HG03342 (cell line): Measurements from ENCODE around the gene TMCC1.
A peak's percentile ranks its signal among the peaks of the same experiment; 100 is the strongest.
"Not testable (repeated sequence)": the region's sequence is repeated elsewhere in the genome, so short reads cannot be mapped to it uniquely, and the experiment has no call there.

Source experiments
- ATAC-seq: cut with Tn5 transposase; IDR thresholded peaks from one replicate; pipeline ENCODE4 v1.9.1; 2021; ENCODE audit warnings: mild to moderate bottlenecking, moderate library complexity; ENCODE audit not compliant: unreplicated experiment

Gene TMCC1

GRCh38 chr3:129893581-129894070 lies at the start of gene TMCC1:
Gene TMCC1 (minus strand): TSS chr3:129893711.
- peak; percentile 79 for ATAC-seq

- no peak for ATAC-seq
Observed at GRCh38 chr3:129943020-129943419, 49.5 kb upstream of the TMCC1 start.

- ATAC-seq, result no peak
Observed at GRCh38 chr3:129942296-129942695, 48.8 kb upstream of the TMCC1 start.

GRCh38 chr3:129940086-129940485 lies 46.6 kb upstream of the TMCC1 start:
- ATAC-seq, result no peak

- no peak for ATAC-seq
Observed at GRCh38 chr3:129938140-129938930, 44.8 kb upstream of the TMCC1 start.

- ATAC-seq, result no peak
Observed at GRCh38 chr3:129937717-129938116, 44.2 kb upstream of the TMCC1 start.

GRCh38 chr3:129936757-129937156 lies 43.2 kb upstream of the TMCC1 start:
- ATAC-seq, result peak; percentile 71

- no peak for ATAC-seq
Observed at GRCh38 chr3:129934234-129935123, 41.0 kb upstream of the TMCC1 start.

GRCh38 chr3:129933471-129933870 lies 40.0 kb upstream of the TMCC1 start:
- ATAC-seq, result no peak

GRCh38 chr3:129929383-129929782 lies 35.9 kb upstream of the TMCC1 start:
- ATAC-seq, result no peak

- ATAC-seq, result no peak
Observed at GRCh38 chr3:129927072-129927471, 33.6 kb upstream of the TMCC1 start.

- no peak for ATAC-seq
Observed at GRCh38 chr3:129919806-129920205, 26.3 kb upstream of the TMCC1 start.

- ATAC-seq, result no peak
Observed at GRCh38 chr3:129919357-129919756, 25.8 kb upstream of the TMCC1 start.

GRCh38 chr3:129918461-129918860 lies 24.9 kb upstream of the TMCC1 start:
- ATAC-seq, result no peak

- no peak for ATAC-seq
Observed at GRCh38 chr3:129917423-129918007, 24.0 kb upstream of the TMCC1 start.

GRCh38 chr3:129913618-129914017 lies 20.1 kb upstream of the TMCC1 start:
- ATAC-seq, result no peak

GRCh38 chr3:129911261-129911861 lies 17.9 kb upstream of the TMCC1 start:
- ATAC-seq, result no peak

- ATAC-seq, result not testable (repeated sequence)
Observed at GRCh38 chr3:129909235-129909634, 15.7 kb upstream of the TMCC1 start.

GRCh38 chr3:129908417-129908816 lies 14.9 kb upstream of the TMCC1 start:
- no peak for ATAC-seq

GRCh38 chr3:129901272-129901671 lies 7.8 kb upstream of the TMCC1 start:
- ATAC-seq, result not testable (repeated sequence)

- no peak for ATAC-seq
Observed at GRCh38 chr3:129897026-129897425, 3.5 kb upstream of the TMCC1 start.
